HL-60/S4 treated with retinoic acid at 250 ng/mL for 4 days and 3 days (cell line): ENCODE results near the gene CCL4L2.
"Not testable (repeated sequence)": the region's sequence is repeated elsewhere in the genome, so short reads cannot be mapped to it uniquely, and the experiment has no call there.

Experiments
- in situ Hi-C: fragments of 300-500 bp; cut with MboI; formaldehyde crosslinking; loops from 2 replicates; pipeline ENCODE4 v1.7.0; 2022; ENCODE audit warnings: low sequenced_read_pairs

The CCL4L2 gene

GRCh38 chr17:36219556-36219955 is 8.7 kb downstream of the CCL4L2 start:
- in situ Hi-C loops: not testable (repeated sequence)

- in situ Hi-C loops: not testable (repeated sequence)
Observed at GRCh38 chr17:36220737-36221580, 10.1 kb downstream of the CCL4L2 start.

DNA sequence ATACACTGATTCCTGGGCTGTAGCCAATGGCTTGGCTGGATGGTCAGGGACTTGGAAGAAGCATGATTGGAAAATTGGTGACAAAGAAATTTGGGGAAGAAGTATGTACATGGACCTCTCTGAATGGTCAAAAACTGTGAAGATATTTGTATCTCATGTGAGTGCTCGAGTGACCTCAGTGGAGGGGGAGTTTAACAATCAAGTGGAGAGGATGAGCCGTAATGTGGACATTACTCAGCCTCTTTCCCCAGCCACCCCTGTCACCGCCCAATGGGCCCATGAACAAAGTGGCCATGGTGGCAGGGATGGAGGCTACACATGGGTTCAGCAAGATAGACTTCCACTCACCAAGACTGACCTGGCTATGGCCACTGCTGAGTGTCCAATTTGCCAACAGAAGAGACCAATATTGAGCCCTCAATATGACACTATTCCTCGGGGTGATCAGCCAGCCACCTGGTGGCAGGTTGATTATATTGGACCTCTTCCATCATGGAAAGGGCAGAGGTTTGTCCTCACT is 10.8 kb downstream of the CCL4L2 start:
- in situ Hi-C loops: not testable (repeated sequence)

GRCh38 chr17:36222967-36223366 is 12.1 kb downstream of the CCL4L2 start:
- in situ Hi-C loops: not testable (repeated sequence)

GRCh38 chr17:36229644-36230043 is 18.8 kb downstream of the CCL4L2 start:
- in situ Hi-C loops: not testable (repeated sequence)

- in situ Hi-C loops: not testable (repeated sequence)
Observed at GRCh38 chr17:36242046-36242445, 31.2 kb downstream of the CCL4L2 start.
